ENCODE measurements around the gene CCDC112.

DNA sequence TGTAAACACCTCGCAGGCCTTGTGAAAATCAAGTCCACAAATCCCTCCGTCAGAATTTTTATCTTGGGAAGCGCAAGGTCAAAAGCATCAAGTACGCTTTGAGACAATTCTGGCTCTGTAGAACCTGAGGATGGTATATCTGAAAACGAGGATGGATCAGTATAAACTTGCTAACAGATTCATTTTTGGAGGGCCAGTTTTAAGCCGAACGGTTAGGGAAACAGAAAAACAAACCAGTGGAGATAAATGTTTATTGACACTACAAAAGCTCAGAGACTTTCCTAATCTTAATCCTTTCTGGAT lies 33.4 kb downstream of the CCDC112 start:
- TF ChIP-seq, protein P1, sequence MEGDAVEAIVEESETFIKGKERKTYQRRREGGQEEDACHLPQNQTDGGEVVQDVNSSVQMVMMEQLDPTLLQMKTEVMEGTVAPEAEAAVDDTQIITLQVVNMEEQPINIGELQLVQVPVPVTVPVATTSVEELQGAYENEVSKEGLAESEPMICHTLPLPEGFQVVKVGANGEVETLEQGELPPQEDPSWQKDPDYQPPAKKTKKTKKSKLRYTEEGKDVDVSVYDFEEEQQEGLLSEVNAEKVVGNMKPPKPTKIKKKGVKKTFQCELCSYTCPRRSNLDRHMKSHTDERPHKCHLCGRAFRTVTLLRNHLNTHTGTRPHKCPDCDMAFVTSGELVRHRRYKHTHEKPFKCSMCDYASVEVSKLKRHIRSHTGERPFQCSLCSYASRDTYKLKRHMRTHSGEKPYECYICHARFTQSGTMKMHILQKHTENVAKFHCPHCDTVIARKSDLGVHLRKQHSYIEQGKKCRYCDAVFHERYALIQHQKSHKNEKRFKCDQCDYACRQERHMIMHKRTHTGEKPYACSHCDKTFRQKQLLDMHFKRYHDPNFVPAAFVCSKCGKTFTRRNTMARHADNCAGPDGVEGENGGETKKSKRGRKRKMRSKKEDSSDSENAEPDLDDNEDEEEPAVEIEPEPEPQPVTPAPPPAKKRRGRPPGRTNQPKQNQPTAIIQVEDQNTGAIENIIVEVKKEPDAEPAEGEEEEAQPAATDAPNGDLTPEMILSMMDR (conservative IDR thresholded peaks at IDR 0.05; ENCODE audit: low read depth in 2 of 2): no peak
- TF ChIP-seq EZH2 (IDR thresholded peaks at IDR 0.05; ENCODE audit: low read depth, unreplicated experiment) (no peak), CREB1 (CRISPR knock-in tag; IDR thresholded peaks at IDR 0.05; ENCODE audit: low read depth) (no peak), EZH2phosphoT487 (IDR thresholded peaks at IDR 0.05; ENCODE audit: unreplicated experiment) (no peak), JUNB (IDR thresholded peaks at IDR 0.05; ENCODE audit: unreplicated experiment) (no peak), POLR2AphosphoS5 (IDR thresholded peaks at IDR 0.05; ENCODE audit: low read depth) (no peak), ZNF331 (CRISPR knock-in tag; IDR thresholded peaks at IDR 0.05; ENCODE audit: low read depth) (no peak), STAT1 (IDR thresholded peaks at IDR 0.05; ENCODE audit: unreplicated experiment) (no peak), ZNF114 (CRISPR knock-in tag; IDR thresholded peaks at IDR 0.05) (no peak)
- TF ChIP-seq, protein P2, sequence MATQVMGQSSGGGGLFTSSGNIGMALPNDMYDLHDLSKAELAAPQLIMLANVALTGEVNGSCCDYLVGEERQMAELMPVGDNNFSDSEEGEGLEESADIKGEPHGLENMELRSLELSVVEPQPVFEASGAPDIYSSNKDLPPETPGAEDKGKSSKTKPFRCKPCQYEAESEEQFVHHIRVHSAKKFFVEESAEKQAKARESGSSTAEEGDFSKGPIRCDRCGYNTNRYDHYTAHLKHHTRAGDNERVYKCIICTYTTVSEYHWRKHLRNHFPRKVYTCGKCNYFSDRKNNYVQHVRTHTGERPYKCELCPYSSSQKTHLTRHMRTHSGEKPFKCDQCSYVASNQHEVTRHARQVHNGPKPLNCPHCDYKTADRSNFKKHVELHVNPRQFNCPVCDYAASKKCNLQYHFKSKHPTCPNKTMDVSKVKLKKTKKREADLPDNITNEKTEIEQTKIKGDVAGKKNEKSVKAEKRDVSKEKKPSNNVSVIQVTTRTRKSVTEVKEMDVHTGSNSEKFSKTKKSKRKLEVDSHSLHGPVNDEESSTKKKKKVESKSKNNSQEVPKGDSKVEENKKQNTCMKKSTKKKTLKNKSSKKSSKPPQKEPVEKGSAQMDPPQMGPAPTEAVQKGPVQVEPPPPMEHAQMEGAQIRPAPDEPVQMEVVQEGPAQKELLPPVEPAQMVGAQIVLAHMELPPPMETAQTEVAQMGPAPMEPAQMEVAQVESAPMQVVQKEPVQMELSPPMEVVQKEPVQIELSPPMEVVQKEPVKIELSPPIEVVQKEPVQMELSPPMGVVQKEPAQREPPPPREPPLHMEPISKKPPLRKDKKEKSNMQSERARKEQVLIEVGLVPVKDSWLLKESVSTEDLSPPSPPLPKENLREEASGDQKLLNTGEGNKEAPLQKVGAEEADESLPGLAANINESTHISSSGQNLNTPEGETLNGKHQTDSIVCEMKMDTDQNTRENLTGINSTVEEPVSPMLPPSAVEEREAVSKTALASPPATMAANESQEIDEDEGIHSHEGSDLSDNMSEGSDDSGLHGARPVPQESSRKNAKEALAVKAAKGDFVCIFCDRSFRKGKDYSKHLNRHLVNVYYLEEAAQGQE (IDR thresholded peaks at IDR 0.05; ENCODE audit: unreplicated experiment): no peak
- TF ChIP-seq, protein P3, sequence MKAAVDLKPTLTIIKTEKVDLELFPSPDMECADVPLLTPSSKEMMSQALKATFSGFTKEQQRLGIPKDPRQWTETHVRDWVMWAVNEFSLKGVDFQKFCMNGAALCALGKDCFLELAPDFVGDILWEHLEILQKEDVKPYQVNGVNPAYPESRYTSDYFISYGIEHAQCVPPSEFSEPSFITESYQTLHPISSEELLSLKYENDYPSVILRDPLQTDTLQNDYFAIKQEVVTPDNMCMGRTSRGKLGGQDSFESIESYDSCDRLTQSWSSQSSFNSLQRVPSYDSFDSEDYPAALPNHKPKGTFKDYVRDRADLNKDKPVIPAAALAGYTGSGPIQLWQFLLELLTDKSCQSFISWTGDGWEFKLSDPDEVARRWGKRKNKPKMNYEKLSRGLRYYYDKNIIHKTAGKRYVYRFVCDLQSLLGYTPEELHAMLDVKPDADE (IDR thresholded peaks at IDR 0.05): no peak

All from GM23338 (cell line).